Measurements from ENCODE around the gene MX2. TPM values are rescaled to one million over a fixed set of nuclear protein-coding genes. Genes with fewer than 3 reads are reported as not detected.

The MX2 gene
- polyA plus RNA-seq, 1 donor = 1.1 TPM

DNA sequence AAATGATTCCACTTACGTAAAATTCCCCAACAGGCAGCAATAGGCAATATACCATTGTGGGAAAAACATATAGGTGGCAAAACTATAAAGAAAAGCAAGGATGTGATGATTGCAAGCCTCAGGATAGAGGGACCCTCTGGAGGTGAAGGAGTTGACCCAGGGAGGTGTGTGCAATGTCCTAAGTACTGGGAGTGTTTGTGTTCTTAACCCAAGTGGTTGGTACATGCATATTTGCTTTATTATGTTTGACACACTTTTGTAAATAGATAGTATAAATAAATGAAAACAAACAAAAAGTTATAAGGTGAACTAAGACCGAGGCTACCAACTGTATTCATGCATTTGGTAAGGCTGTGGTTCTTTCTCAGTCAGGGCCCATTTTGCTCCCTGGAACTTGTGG lies 71.7 kb downstream of the MX2 start:
- DNase-seq (ENCODE audit: low read depth) = no peak

- DNase-seq (ENCODE audit: low read depth) = no peak
Observed at GRCh38 chr21:41435706-41436105, 73.9 kb downstream of the MX2 start.

DNA sequence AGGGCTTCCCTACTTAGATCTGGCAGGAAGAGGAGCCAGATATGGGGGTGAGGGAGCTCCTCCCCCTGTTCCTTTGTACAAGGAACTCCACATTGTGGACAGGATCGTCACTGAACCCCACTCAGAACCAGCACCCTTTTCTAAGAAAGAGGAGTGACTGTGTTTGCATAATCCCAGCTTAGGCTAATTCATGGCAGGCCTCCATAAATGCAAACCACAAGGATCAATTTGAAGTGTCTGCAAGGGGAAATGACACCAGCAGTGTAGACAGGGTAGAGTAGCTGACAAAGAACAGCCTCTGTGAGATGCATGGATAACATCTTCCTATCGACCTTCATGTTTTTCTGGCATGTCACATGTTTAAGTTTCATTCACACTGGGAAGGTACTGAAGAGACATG lies 75.9 kb downstream of the MX2 start:
- no peak for DNase-seq (ENCODE audit: low read depth)

DNA sequence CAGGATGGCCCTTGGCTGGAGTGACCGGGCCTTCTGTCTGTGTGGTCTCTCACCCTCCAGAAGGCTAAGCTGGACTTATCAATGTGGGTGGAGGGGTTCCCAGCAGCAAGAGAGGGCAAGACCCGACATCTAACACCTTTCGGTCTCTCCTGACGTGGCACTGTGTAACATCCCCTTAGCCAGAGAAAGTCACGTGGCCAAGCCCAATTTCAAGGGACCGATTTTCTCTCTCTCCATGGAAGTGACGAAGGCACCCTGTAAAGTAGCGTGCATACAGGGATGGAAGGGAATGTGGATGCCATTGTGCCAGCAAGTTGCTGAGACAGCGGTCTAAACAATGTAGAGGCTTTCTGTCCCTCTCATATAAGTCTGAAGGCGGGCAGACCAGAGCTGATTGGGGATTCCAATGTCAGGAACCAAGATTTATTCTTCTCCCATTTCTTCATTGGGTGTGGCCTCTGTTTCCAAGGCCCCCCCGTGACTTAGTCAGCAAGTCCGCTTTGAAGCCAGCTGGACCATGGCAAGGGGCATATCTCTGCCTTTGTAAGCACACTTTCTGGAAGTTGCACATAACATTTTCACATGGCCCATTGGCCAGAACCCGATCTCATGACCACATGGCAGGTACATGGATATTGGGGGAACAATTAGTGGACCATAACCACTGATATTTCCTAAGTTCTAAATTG lies 76.7 kb downstream of the MX2 start:
- DNase-seq (ENCODE audit: low read depth) = no peak

GRCh38 chr21:41439248-41439647 lies 77.4 kb downstream of the MX2 start:
- DNase-seq (ENCODE audit: low read depth) = no peak

DNA sequence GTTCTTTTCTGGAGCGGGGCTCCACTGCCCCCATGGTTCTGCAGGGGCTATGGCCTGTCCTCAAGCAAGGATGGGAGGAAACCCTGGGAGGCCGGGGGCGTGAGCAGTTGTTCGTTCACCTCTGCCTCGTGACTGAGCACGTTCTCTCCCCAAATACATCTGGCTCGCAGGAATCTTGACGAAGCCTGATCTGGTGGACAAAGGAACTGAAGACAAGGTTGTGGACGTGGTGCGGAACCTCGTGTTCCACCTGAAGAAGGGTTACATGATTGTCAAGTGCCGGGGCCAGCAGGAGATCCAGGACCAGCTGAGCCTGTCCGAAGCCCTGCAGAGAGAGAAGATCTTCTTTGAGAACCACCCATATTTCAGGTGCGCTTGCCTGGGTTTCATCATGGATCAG lies 79.7 kb downstream of the MX2 start:
- no peak for DNase-seq (ENCODE audit: low read depth)

- no peak for DNase-seq (ENCODE audit: low read depth)
Observed at GRCh38 chr21:41442481-41443186, 80.8 kb downstream of the MX2 start.

DNA sequence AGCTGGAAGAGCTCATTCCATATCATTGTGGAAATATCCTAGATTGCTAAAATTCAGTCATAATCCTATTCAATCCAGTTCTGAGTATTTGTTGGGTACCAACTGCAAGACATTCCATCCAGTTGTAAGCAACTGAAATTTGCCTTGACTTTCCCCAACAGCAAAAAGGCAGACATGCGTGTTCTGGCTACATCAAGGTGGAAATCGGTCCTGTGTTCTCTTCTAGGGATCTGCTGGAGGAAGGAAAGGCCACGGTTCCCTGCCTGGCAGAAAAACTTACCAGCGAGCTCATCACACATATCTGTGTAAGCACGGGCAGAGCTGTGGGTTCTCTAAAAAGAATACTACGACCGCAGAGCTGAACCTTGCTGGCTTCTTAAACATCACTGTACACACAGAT lies 81.7 kb downstream of the MX2 start:
- DNase-seq (ENCODE audit: low read depth) = no peak

DNA sequence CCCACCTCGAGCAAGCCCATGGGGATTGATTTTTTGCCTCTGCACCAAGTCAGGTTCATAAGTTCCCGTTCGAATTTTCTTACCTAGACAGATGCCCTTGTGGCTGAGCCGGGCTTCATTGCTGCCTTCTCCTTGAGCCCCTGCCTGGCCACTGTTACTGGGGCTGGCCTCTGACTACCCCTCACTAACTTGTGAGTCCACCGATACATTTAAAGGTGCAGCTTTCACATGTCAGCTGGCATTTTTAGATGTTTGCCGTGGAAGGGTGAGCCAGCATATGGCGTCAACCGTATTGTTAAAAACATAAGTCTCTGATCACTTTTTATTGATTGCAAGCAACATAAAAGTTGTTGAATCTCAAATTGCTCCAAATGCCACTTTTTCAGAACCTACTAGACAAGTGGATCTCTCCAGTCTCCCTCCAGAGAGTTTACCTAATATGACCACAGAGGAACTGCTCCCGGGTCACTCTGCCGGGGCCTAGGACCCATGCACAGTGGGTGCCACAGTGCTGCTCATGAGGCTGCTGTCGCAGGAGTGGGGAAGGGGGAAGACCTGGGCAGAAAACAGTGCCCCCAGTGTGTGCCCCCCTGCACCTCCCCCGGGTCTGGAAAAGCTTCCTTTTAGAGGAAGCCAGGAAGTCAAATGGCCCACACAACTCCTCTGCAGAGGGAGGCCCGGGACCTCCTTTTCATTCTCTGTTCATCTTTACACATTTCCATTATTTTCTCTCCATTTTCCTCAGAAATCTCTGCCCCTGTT lies 83.1 kb downstream of the MX2 start:
- DNase-seq (ENCODE audit: low read depth) = no peak

GRCh38 chr21:41445465-41445862 lies 83.6 kb downstream of the MX2 start:
- DNase-seq (ENCODE audit: low read depth) = no peak

DNA sequence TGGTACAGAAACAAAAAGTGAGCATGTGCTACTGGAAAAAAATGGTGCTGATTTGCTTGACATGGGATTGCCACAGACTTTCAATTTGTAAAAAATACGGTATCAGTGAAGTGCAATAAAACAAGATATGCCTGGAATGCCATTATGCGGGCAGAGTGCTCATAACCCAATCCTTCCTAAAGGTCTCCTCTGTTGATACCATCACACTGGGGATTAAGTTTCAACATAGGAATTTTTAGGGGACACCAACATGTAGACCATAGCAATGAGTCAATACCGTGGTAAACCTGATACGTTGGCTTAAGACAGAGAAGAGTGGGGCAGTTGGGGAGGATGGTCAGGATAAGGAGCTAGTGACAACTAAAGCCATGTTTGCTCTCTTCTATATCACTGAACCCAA lies 84.8 kb downstream of the MX2 start:
- DNase-seq (ENCODE audit: low read depth) = no peak

DNA sequence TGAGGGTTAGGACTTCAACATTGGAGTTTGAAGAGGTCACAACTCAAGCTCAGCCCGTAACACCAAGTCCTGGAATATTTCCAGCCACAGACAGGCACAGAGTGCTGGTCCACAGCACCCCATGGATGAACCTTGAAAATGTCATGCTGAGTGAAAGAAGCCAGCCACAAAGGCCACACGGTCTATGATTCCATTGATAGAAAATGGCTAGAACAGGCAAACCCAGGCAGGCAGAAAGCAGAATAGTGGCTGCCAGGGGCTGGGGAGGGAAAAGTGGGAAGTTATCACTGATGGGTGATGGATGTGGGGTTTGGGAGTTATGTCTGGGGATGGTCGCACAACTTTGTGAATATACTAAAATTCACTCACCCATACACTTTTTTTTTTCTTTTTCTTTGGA lies 85.5 kb downstream of the MX2 start:
- DNase-seq (ENCODE audit: low read depth) = no peak

DNA sequence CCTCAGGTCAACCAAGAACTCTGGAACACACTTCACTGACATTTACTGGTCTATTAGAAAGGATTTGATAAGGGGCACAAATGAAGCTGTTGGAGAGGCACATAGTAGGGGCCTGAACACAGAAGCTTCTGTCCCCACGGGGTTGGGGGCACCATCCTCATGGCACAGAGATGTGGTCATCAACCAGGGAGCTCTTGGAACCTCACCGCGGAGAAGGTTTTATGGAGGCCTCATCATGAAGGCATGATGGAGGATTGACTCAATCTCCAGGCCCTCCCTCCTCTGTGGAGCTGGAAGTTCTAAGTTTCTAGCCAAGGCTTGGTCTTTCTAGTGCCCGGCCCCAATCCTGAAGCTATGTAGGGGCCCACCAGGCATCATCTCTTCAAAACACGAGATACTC lies 87.8 kb downstream of the MX2 start:
- no peak for DNase-seq (ENCODE audit: low read depth)

- DNase-seq (ENCODE audit: low read depth) = no peak
Observed at GRCh38 chr21:41451753-41452676, 90.2 kb downstream of the MX2 start.

DNA sequence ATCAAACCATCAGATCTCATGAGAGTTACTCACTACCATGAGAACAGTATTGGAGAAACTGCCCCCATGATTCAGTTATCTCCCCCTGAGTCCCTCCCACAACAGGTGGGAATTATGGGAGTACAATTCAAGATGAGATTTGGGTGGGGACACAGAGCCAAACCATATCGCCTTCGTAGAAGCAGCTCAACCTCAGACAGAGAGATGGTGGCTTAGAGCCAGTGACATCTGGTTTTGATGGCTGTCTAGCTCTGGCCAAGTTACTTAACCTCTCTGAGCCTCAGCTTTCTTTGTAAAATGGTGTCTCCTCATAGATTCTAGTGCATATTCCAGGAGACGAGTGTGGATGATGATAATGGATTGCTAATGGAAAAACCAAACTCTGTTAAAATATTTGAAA lies 91.4 kb downstream of the MX2 start:
- no peak for DNase-seq (ENCODE audit: low read depth)

GRCh38 chr21:41453761-41454160 lies 91.9 kb downstream of the MX2 start:
- DNase-seq (ENCODE audit: low read depth) = no peak

DNA sequence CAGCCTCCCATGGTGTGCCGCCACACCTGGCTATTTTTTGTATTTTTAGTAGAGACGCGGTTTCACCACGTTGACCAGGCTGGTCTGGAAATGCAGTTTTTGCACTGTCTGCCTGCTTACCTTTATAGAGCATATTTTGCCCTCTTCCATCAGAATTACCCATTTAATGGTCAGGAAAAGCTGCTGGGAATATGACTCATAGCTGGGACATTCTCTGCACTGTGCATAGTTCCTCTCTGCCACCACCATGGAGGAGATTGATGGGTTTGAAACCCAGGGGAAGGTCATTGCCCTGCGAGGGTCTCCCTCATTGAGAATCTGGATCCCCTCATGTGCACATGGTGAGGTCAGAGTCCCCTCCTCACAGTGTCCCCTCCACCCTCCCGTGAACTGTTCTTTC lies 96.3 kb downstream of the MX2 start:
- DNase-seq (ENCODE audit: low read depth) = no peak

DNA sequence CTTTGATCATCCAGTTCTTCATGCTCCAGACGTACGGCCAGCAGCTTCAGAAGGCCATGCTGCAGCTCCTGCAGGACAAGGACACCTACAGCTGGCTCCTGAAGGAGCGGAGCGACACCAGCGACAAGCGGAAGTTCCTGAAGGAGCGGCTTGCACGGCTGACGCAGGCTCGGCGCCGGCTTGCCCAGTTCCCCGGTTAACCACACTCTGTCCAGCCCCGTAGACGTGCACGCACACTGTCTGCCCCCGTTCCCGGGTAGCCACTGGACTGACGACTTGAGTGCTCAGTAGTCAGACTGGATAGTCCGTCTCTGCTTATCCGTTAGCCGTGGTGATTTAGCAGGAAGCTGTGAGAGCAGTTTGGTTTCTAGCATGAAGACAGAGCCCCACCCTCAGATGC lies 96.7 kb downstream of the MX2 start:
- DNase-seq (ENCODE audit: low read depth) = no peak

Data from forelimb muscle (tissue), 1 donor.